Breast epithelium (tissue), 3 donors: ENCODE results near the gene ENOX1.

Experiments
- CTCF ChIP-seq, 3 donors: fragments of 450-650 bp; IDR thresholded peaks; one replicate each; pipeline ENCODE4 v1.5.1; 2016 to 2017; ENCODE audit warnings: antibody characterized with exemption in 3 of 3, mild to moderate bottlenecking in 3 of 3, moderate library complexity in 3 of 3
- POLR2AphosphoS5 ChIP-seq, 3 donors: sonication (generic); formaldehyde crosslinking; IDR thresholded peaks; one replicate each; pipeline ENCODE4 v1.6.1; 2017; ENCODE audit warnings: antibody characterized with exemption in 3 of 3

- TF ChIP-seq CTCF (IDR thresholded peaks at IDR 0.05) = no peak
- no peak for TF ChIP-seq POLR2AphosphoS5 (IDR thresholded peaks at IDR 0.05)
Observed at GRCh38 chr13:43397111-43397510, 389.7 kb downstream of the ENOX1 start.
